Kidney tubule cell (primary cell): ENCODE data around the gene CRYBA4.

Experiments used
- DNase-seq: peaks from one replicate; pipeline ENCODE4 v3.0.0-alpha.2; 2018; ENCODE audit warnings: low spot score

Gene CRYBA4

GRCh38 chr22:26624803-26625202 is 3.0 kb downstream of the CRYBA4 start:
- DNase-seq = peak; percentile 32

GRCh38 chr22:26629988-26630761 is 8.4 kb downstream of the CRYBA4 start:
- no peak for DNase-seq

GRCh38 chr22:26631282-26631681 is 9.5 kb downstream of the CRYBA4 start:
- DNase-seq = no peak

GRCh38 chr22:26632422-26633155 is 10.8 kb downstream of the CRYBA4 start:
- no peak for DNase-seq

GRCh38 chr22:26634189-26634588 is 12.4 kb downstream of the CRYBA4 start:
- no peak for DNase-seq

- DNase-seq = no peak
Measured at GRCh38 chr22:26635117-26635516, 13.4 kb downstream of the CRYBA4 start.

- DNase-seq = no peak
Measured at GRCh38 chr22:26636296-26636695, 14.5 kb downstream of the CRYBA4 start.

GRCh38 chr22:26642465-26643417 is 21.0 kb downstream of the CRYBA4 start:
- no peak for DNase-seq

- no peak for DNase-seq
Measured at GRCh38 chr22:26643418-26644100, 21.8 kb downstream of the CRYBA4 start.

GRCh38 chr22:26646158-26646557 is 24.4 kb downstream of the CRYBA4 start:
- no peak for DNase-seq

GRCh38 chr22:26648011-26648497 is 26.3 kb downstream of the CRYBA4 start:
- no peak for DNase-seq

- no peak for DNase-seq
Measured at GRCh38 chr22:26648528-26649388, 27.0 kb downstream of the CRYBA4 start.

- no peak for DNase-seq
Measured at GRCh38 chr22:26650722-26651421, 29.1 kb downstream of the CRYBA4 start.

GRCh38 chr22:26651815-26652214 is 30.1 kb downstream of the CRYBA4 start:
- DNase-seq = no peak

GRCh38 chr22:26656891-26657851 is 35.4 kb downstream of the CRYBA4 start, which contains the start of gene MIAT:
Gene MIAT, plus strand, starts transcription at chr22:26657588.
- no peak for DNase-seq

- no peak for DNase-seq
Measured at GRCh38 chr22:26658161-26658560, 36.4 kb downstream of the CRYBA4 start.

- DNase-seq = peak; percentile 90
Measured at GRCh38 chr22:26658671-26659478, 37.1 kb downstream of the CRYBA4 start.

GRCh38 chr22:26660356-26660755 is 38.6 kb downstream of the CRYBA4 start:
- DNase-seq = no peak
